GM12891 (cell line): ENCODE results near the gene SLC27A1.

Experiments
- PAX5 ChIP-seq: IDR thresholded peaks from 2 replicates; pipeline ENCODE4 v1.6.1; 2011; ENCODE audit warnings: low read length, moderate library complexity, mild to moderate bottlenecking; ENCODE audit not compliant: insufficient read depth, severe bottlenecking
- POLR2A ChIP-seq: IDR thresholded peaks from 2 replicates; pipeline ENCODE4 v1.6.1; 2011; ENCODE audit warnings: low read depth, low read length, control low read depth
- POLR2AphosphoS5 ChIP-seq: IDR thresholded peaks from 2 replicates; pipeline ENCODE4 v1.6.1; 2011; ENCODE audit warnings: low read depth, low read length, control low read depth
- POU2F2 ChIP-seq: IDR thresholded peaks from 2 replicates; pipeline ENCODE4 v1.6.1; 2011; ENCODE audit warnings: low read depth, mild to moderate bottlenecking, control low read depth, low read length, moderate library complexity
- SPI1 ChIP-seq: IDR thresholded peaks from 2 replicates; pipeline ENCODE4 v1.6.1; 2011; ENCODE audit warnings: low read depth, low read length, control low read depth
- TAF1 ChIP-seq: IDR thresholded peaks from 2 replicates; pipeline ENCODE4 v1.6.1; 2011; ENCODE audit warnings: low read depth, low read length, control low read depth

DNA sequence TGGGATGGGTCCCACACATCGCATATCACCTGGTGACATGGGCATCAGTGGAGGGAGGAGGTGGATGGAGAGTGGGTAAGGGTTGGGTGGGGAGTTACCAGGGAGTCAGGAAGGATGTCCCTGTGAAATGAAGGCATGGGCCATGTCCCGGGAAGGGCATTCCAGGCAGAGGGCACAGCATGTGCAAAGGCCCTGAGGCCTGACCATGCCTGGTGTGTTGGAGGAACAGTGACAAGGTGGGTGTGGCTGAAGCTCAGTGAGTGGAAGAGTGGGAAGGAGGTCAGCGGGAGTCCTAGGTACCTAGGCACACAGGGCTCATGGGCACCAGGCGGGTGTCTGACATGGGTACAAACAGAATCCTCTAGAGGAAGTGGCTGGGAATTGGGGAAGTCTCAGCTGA lies 74.1 kb downstream of the SLC27A1 start:
- TF ChIP-seq POLR2AphosphoS5 (no peak), POLR2A (no peak), TAF1 (no peak), SPI1 (no peak), PAX5 (no peak), POU2F2 (no peak)
